ENCODE measurements around the gene MAST1.

DNA sequence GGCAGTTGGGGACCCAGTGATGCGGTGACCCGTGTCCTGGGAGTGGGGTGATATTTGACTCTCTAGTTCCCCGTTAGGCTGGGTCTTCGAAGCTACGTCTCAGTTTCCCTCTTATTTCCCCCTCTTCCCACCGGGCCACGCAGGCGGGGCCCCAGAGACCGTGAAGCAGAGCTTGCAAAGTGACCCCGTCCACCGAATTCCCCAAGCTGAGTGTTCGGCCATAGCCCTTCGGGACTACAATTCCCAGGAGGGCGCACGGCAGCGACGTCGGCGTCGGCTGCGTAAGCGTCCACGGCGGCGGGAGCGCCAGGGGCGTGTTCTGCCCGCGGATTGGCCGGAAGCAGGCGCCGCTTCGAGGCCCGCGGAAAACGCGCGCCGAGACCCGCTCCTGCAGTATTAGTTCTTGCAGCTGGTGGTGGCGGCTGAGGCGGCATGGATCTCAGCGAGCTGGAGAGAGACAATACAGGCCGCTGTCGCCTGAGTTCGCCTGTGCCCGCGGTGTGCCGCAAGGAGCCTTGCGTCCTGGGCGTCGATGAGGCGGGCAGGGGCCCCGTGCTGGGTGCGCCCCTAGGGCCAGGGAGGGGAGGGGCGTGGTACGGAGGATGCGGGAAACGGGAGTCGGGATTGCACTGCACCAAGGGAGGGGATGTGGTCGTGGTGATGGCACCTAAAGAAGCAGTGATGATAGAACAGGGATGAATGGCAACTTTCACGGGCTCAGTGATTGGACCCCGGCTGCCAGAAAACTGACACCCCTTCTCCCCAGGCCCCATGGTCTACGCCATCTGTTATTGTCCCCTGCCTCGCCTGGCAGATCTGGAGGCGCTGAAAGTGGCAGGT lies 31.9 kb upstream of the MAST1 start, which contains the start of gene RNASEH2A:
- TF ChIP-seq POLR2A (IDR thresholded peaks at IDR 0.05): no peak
- TF ChIP-seq, protein P1, sequence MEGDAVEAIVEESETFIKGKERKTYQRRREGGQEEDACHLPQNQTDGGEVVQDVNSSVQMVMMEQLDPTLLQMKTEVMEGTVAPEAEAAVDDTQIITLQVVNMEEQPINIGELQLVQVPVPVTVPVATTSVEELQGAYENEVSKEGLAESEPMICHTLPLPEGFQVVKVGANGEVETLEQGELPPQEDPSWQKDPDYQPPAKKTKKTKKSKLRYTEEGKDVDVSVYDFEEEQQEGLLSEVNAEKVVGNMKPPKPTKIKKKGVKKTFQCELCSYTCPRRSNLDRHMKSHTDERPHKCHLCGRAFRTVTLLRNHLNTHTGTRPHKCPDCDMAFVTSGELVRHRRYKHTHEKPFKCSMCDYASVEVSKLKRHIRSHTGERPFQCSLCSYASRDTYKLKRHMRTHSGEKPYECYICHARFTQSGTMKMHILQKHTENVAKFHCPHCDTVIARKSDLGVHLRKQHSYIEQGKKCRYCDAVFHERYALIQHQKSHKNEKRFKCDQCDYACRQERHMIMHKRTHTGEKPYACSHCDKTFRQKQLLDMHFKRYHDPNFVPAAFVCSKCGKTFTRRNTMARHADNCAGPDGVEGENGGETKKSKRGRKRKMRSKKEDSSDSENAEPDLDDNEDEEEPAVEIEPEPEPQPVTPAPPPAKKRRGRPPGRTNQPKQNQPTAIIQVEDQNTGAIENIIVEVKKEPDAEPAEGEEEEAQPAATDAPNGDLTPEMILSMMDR (IDR thresholded peaks at IDR 0.05): no peak

All from testis (tissue), 2 donors.